IPS-NIHi11 (cell line): ENCODE data around the gene VCL.

ENCODE experiments used
- DNase-seq: peaks from one replicate; pipeline ENCODE4 v3.0.0; 2012; ENCODE audit warnings: mixed read lengths, low spot score

VCL gene

GRCh38 chr10:74151879-74152722 lies 154.2 kb downstream of the VCL start:
- no peak for DNase-seq

GRCh38 chr10:74153123-74153522 lies 155.2 kb downstream of the VCL start:
- DNase-seq = no peak

GRCh38 chr10:74153676-74154075 lies 155.8 kb downstream of the VCL start:
- DNase-seq = no peak

- DNase-seq = no peak
Measured at GRCh38 chr10:74156919-74157289, 159.0 kb downstream of the VCL start.

- no peak for DNase-seq
Measured at GRCh38 chr10:74160013-74160412, 162.1 kb downstream of the VCL start.

- DNase-seq = no peak
Measured at GRCh38 chr10:74163319-74164068, 165.6 kb downstream of the VCL start.

- no peak for DNase-seq
Measured at GRCh38 chr10:74164716-74165529, 167.0 kb downstream of the VCL start.

GRCh38 chr10:74165530-74165901 lies 167.6 kb downstream of the VCL start:
- no peak for DNase-seq

GRCh38 chr10:74167443-74167842 lies 169.5 kb downstream of the VCL start:
- DNase-seq = no peak
